HCT116 (cell line): ENCODE data around the gene RBPMS2. TPM values are rescaled to one million over a fixed set of nuclear protein-coding genes. Genes with fewer than 3 reads are reported as not detected.

Experiments
- ATAC-seq: fragments of 200-7000 bp; cut with Tn5 transposase; 2 replicates; pipeline ENCODE4 v1.9.1; 2020; ENCODE audit warnings: mild to moderate bottlenecking, moderate library complexity
- BruUV-seq: library from RNA; stranded (reverse); fragments of 400-500 nt; replicated peaks from 2 replicates; lab custom pipeline; 2021; lab: Mats Ljungman, UMichigan
- CTCF ChIA-PET: fragments of 300-600 bp; sonication (Branson Sonifier 250); formaldehyde crosslinking; loops from one replicate; lab custom pipeline; 2021; ENCODE audit warnings: antibody characterized with exemption; lab: Charles Lee
- POLR2A ChIA-PET: fragments of 300-600, 350-600 bp; sonication (Branson Sonifier 250); formaldehyde crosslinking; loops from one replicate; lab custom pipeline; 2021; ENCODE audit warnings: antibody characterized with exemption; lab: Charles Lee
- RAD21 ChIA-PET, 2 experiments: fragments of 300-600 bp; sonication (Branson Sonifier 250); formaldehyde crosslinking; loops; one replicate each; lab custom pipeline; 2023; ENCODE audit warnings: low total read pairs in 2 of 2; ENCODE audit not compliant: uncharacterized antibody in 2 of 2, unreplicated experiment in 2 of 2, low non-redundant PET in 1 of 2; lab: Charles Lee
- DNase-seq: peaks from one replicate; pipeline ENCODE4 v3.0.0-alpha.2; 2010; ENCODE audit warnings: low read depth, low spot score
- H2AFZ ChIP-seq: fragments of 200-600 bp; shearing (Covaris generic), sonication (generic); 2 replicates; pipeline ENCODE4 v1.6.1; 2017; ENCODE audit warnings: low read depth, mixed run types, mixed read lengths, antibody characterized with exemption, low read length; ENCODE audit not compliant: poor library complexity, severe bottlenecking
- H3K27ac ChIP-seq: 2 replicates; pipeline ENCODE4 v1.5.1; 2012; ENCODE audit warnings: low read depth, low read length
- H3K27me3 ChIP-seq: fragments of 200-600 bp; sonication (generic); 2 replicates; pipeline ENCODE4 v1.6.1; 2016; ENCODE audit warnings: mixed run types, low read length, mixed read lengths; ENCODE audit not compliant: insufficient read depth
- H3K36me3 ChIP-seq, 2 experiments: fragments of 200-500 bp in 1 of 2; fragments of 200-600 bp in 1 of 2; sonication (Bioruptor generic) in 1 of 2; sonication (generic) in 1 of 2; 2 replicates each; pipeline versions ENCODE4 v1.5.1 to v1.6.1; 2014 to 2016; ENCODE audit warnings: low read length in 2 of 2, inconsistent platforms in 1 of 2, mixed read lengths in 1 of 2, mixed run types in 1 of 2; ENCODE audit not compliant: insufficient read depth in 2 of 2, control insufficient read depth in 1 of 2
- H3K4me1 ChIP-seq, 2 experiments: fragments of 200-600 bp in 1 of 2; sonication (generic) in 1 of 2; 2 replicates each; pipeline versions ENCODE4 v1.5.1 to v1.6.1; 2012 to 2017; ENCODE audit warnings: low read length in 2 of 2, inconsistent platforms in 1 of 2, mild to moderate bottlenecking in 1 of 2, mixed read lengths in 1 of 2, mixed run types in 1 of 2, moderate library complexity in 1 of 2; ENCODE audit not compliant: insufficient read depth in 2 of 2, control insufficient read depth in 1 of 2
- H3K4me2 ChIP-seq: fragments of 200-600 bp; sonication (generic); 2 replicates; pipeline ENCODE4 v1.6.1; 2017; ENCODE audit warnings: mixed run types, low read length, mixed read lengths
- H3K4me3 ChIP-seq, 2 experiments: fragments of 200-600 bp in 1 of 2; sonication (generic) in 1 of 2; replicated peaks in 1 of 2; 2 replicates each; pipeline ENCODE4 v1.5.1; 2011 to 2016; ENCODE audit warnings: low read length in 2 of 2, control low read depth in 1 of 2, low read depth in 1 of 2, mild to moderate bottlenecking in 1 of 2, mixed read lengths in 1 of 2, mixed run types in 1 of 2
- H3K79me2 ChIP-seq: fragments of 200-600 bp; sonication (generic); 2 replicates; pipeline ENCODE4 v1.6.1; 2017; ENCODE audit warnings: mild to moderate bottlenecking, mixed run types, low read length, moderate library complexity, mixed read lengths; ENCODE audit not compliant: insufficient read depth
- H3K9ac ChIP-seq: fragments of 200-600 bp; sonication (generic); 2 replicates; pipeline ENCODE4 v1.6.1; 2016; ENCODE audit warnings: low read length, mixed read lengths
- H3K9me2 ChIP-seq: fragments of 200-600 bp; sonication (generic), shearing (Covaris generic); 2 replicates; pipeline ENCODE4 v1.6.1; 2017; ENCODE audit warnings: mixed run types, mild to moderate bottlenecking, moderate library complexity; ENCODE audit not compliant: insufficient read depth
- H3K9me3 ChIP-seq, 2 experiments: fragments of 200-500 bp in 1 of 2; fragments of 200-600 bp in 1 of 2; sonication (Bioruptor generic) in 1 of 2; sonication (generic) in 1 of 2; 2 replicates each; pipeline ENCODE4 v1.6.1; 2014 to 2017; ENCODE audit warnings: low read length in 2 of 2, mixed read lengths in 2 of 2, inconsistent platforms in 1 of 2, low read depth in 1 of 2, mild to moderate bottlenecking in 1 of 2, mixed run types in 1 of 2, moderate library complexity in 1 of 2; ENCODE audit not compliant: control insufficient read depth in 1 of 2, insufficient read depth in 1 of 2
- H4K20me1 ChIP-seq: fragments of 200-600 bp; sonication (generic), shearing (Covaris generic); 2 replicates; pipeline ENCODE4 v1.6.1; 2017; ENCODE audit warnings: mixed run types, mild to moderate bottlenecking, moderate library complexity; ENCODE audit not compliant: insufficient read depth
- ATF3 ChIP-seq: IDR thresholded peaks from 2 replicates; pipeline ENCODE4 v1.6.1; 2012
- EGR1 ChIP-seq: IDR thresholded peaks from 2 replicates; pipeline ENCODE4 v1.6.1; 2012; ENCODE audit warnings: low read depth
- EZH2phosphoT487 ChIP-seq: fragments of 200-600 bp; IDR thresholded peaks from 2 replicates; pipeline ENCODE4 v1.6.1; 2018; ENCODE audit warnings: antibody characterized with exemption, borderline replicate concordance
- POLR2A ChIP-seq: IDR thresholded peaks from 2 replicates; pipeline ENCODE4 v1.7.0; 2011; ENCODE audit warnings: borderline replicate concordance; ENCODE audit not compliant: insufficient read depth, insufficient read length; ENCODE audit errors: extremely low read depth
- REST ChIP-seq: IDR thresholded peaks from 2 replicates; pipeline ENCODE4 v1.6.1; 2012; ENCODE audit warnings: low read depth
- intact Hi-C: fragments of 100-400 bp; cut with micrococcal nuclease; formaldehyde crosslinking; loops from 2 replicates; pipeline ENCODE4 v1.10.0; 2022
- total RNA-seq: library from RNA; stranded (reverse); gene quantifications from one replicate; pipeline ENCODE4 v1.2.1, GENCODE V29; 2021; ENCODE audit not compliant: unreplicated experiment

The RBPMS2 gene
- total RNA-seq, 1 experiment from 2014 or later = 11.6 TPM

- Histone ChIP-seq H3K9me2 (no peaks in the 10 kb centered on the region), H3K27me3 (no peaks in the 10 kb centered on the region), H3K4me1 (no peaks in the 10 kb centered on the region), H3K9me3 (no peaks in the 10 kb centered on the region), H3K4me2 (no peak overlapping the region), H3K36me3 (no peaks in the 10 kb centered on the region), H4K20me1 (no peaks in the 10 kb centered on the region), H3K79me2 (no peaks in the 10 kb centered on the region)
- intact Hi-C loops = no loop called here
- no peak for ATAC-seq
- POLR2A ChIA-PET = no interaction called here
- TF ChIP-seq POLR2A (no peak), ATF3 (no peak), EGR1 (no peak), EZH2phosphoT487 (no peak), REST (no peak)
- TF ChIP-seq, all 23 proteins: peak for 0
- no peak overlapping the region for H2AFZ ChIP-seq
- ChIA-PET CTCF (interaction anchor here (1.6 kb wide), 1 partner anchor 11 kb away, joined by 3 read pairs; no protein-coding TSS in a partner anchor), RAD21 (interaction anchor here in 1 of 2 experiments (0.6 kb wide), 1 partner anchor 36 kb away, joined by 13 read pairs; no protein-coding TSS in a partner anchor)
- no peak overlapping the region for H3K9ac ChIP-seq
- no peak overlapping the region for H3K4me3 ChIP-seq
- no TSS peak for BruUV-seq
- no peak for DNase-seq
- no peak overlapping the region for H3K27ac ChIP-seq
These were observed 57.5 kb downstream of the RBPMS2 start for GRCh38 chr15:64717735-64718495.
